GM18873 (cell line): ENCODE measurements around the gene ANTXR1.

Experiments used
- ATAC-seq: cut with Tn5 transposase; IDR thresholded peaks from one replicate; pipeline ENCODE4 v1.9.1; 2021; ENCODE audit warnings: mild to moderate bottlenecking, moderate library complexity, moderate number of reproducible peaks; ENCODE audit not compliant: unreplicated experiment, low FRiP score

Gene ANTXR1

GRCh38 chr2:69013142-69013839, at the start of gene ANTXR1:
TSS of gene ANTXR1 (plus strand) at chr2:69013179. CDS start at chr2:69013500, 321 bp downstream.
- ATAC-seq = no peak

GRCh38 chr2:68964282-68964681, 48.7 kb upstream of the ANTXR1 start:
- ATAC-seq = no peak

GRCh38 chr2:68968221-68968620, 44.8 kb upstream of the ANTXR1 start:
- ATAC-seq = no peak

- ATAC-seq = no peak
Observed at GRCh38 chr2:68969736-68970490, 43.1 kb upstream of the ANTXR1 start.

GRCh38 chr2:68970566-68971265, 42.3 kb upstream of the ANTXR1 start:
- ATAC-seq = no peak

GRCh38 chr2:68971591-68972231, 41.3 kb upstream of the ANTXR1 start:
- no peak for ATAC-seq

- ATAC-seq = no peak
Observed at GRCh38 chr2:68974251-68974650, 38.7 kb upstream of the ANTXR1 start, which contains the start of gene GKN1. TSS of gene GKN1 (plus strand) at chr2:68974636. CDS start at chr2:68974678, 42 bp downstream.

GRCh38 chr2:68974946-68975665, 37.9 kb upstream of the ANTXR1 start:
- no peak for ATAC-seq

- ATAC-seq = no peak
Observed at GRCh38 chr2:68975844-68976243, 37.1 kb upstream of the ANTXR1 start.

- ATAC-seq = no peak
Observed at GRCh38 chr2:68977453-68977852, 35.5 kb upstream of the ANTXR1 start.

- ATAC-seq = no peak
Observed at GRCh38 chr2:68978098-68978497, 34.9 kb upstream of the ANTXR1 start.

GRCh38 chr2:68980956-68981355, 32.0 kb upstream of the ANTXR1 start:
- ATAC-seq = no peak

- ATAC-seq = no peak
Observed at GRCh38 chr2:68987021-68987503, 25.9 kb upstream of the ANTXR1 start.

- ATAC-seq = no peak
Observed at GRCh38 chr2:68989035-68989434, 23.9 kb upstream of the ANTXR1 start.

GRCh38 chr2:68992341-68992740, 20.6 kb upstream of the ANTXR1 start:
- no peak for ATAC-seq

- no peak for ATAC-seq
Observed at GRCh38 chr2:68992933-68993332, 20.0 kb upstream of the ANTXR1 start.

- ATAC-seq = no peak
Observed at GRCh38 chr2:68993660-68994059, 19.3 kb upstream of the ANTXR1 start.

GRCh38 chr2:68994864-68995263, 18.1 kb upstream of the ANTXR1 start:
- ATAC-seq = no peak

- no peak for ATAC-seq
Observed at GRCh38 chr2:68995916-68996315, 17.1 kb upstream of the ANTXR1 start.

- ATAC-seq = no peak
Observed at GRCh38 chr2:68997401-68997800, 15.6 kb upstream of the ANTXR1 start.
